Measurements from ENCODE around the gene NXPH2.

- no peak for TF ChIP-seq MAZ (CRISPR knock-in tag; conservative IDR thresholded peaks at IDR 0.05 in 1 of 2, IDR thresholded peaks at IDR 0.05 in 1 of 2)
- no peak for TF ChIP-seq ZBTB12 (CRISPR knock-in tag; IDR thresholded peaks at IDR 0.05)
- no peak for TF ChIP-seq C11orf30 (IDR thresholded peaks at IDR 0.05; ENCODE audit: low read depth)
- no peak for TF ChIP-seq PTRF (tag; IDR thresholded peaks at IDR 0.05)
- TF ChIP-seq HSF4 (CRISPR knock-in tag; IDR thresholded peaks at IDR 0.05; ENCODE audit: borderline replicate concordance): no peak
- no peak for TF ChIP-seq CTCF (IDR thresholded peaks at IDR 0.05 in 2 of 3, conservative IDR thresholded peaks at IDR 0.05 in 1 of 3; ENCODE audit: insufficient read depth in 2 of 3, low read depth in 1 of 3, low read length in 3 of 3)
- no peak for TF ChIP-seq HBP1 (CRISPR knock-in tag; IDR thresholded peaks at IDR 0.05)
- TF ChIP-seq E2F6 (IDR thresholded peaks at IDR 0.05; ENCODE audit: borderline replicate concordance in 1 of 2, extremely low read depth in 1 of 2, insufficient read depth in 1 of 2, insufficient read length in 1 of 2, low read depth in 1 of 2, low read length in 1 of 2, poor library complexity in 1 of 2, severe bottlenecking in 1 of 2): no peak
- no peak for TF ChIP-seq EZH2 (IDR thresholded peaks at IDR 0.05; ENCODE audit: borderline replicate concordance, low read depth, low read length)
- no peak for TF ChIP-seq MCM7 (IDR thresholded peaks at IDR 0.05)
- TF ChIP-seq ATF4 (CRISPR knock-in tag; IDR thresholded peaks at IDR 0.05): no peak
- no peak for TF ChIP-seq TFAP4 (CRISPR knock-in tag; IDR thresholded peaks at IDR 0.05; ENCODE audit: borderline replicate concordance)
- TF ChIP-seq NFYB (IDR thresholded peaks at IDR 0.05; ENCODE audit: extremely low read depth, insufficient read length): no peak
Observed at GRCh38 chr2:138708682-138709241, 71.4 kb downstream of the NXPH2 start.
